Fibroblast of lung (primary cell): ENCODE results near the gene ZNF275. TPM values are rescaled to one million over a fixed set of nuclear protein-coding genes. Genes with fewer than 3 reads are reported as not detected.

Experiments used
- DNase-seq, 2 donors: peaks; one replicate each; pipeline versions ENCODE4 v3.0.0 to v3.0.0-alpha.2; 2010; ENCODE audit warnings: low read depth in 2 of 2
- H2AFZ ChIP-seq: 2 replicates; pipeline ENCODE4 v1.5.1; 2012; ENCODE audit warnings: low read length, control low read depth, inconsistent platforms
- H3K27ac ChIP-seq: 2 replicates; pipeline ENCODE4 v1.5.1; 2011; ENCODE audit warnings: low read length, control low read depth; ENCODE audit not compliant: insufficient read depth
- H3K27me3 ChIP-seq: 2 replicates; pipeline ENCODE4 v1.5.1; 2011; ENCODE audit warnings: mild to moderate bottlenecking, low read length; ENCODE audit not compliant: control insufficient read depth, insufficient read depth
- H3K36me3 ChIP-seq: 2 replicates; pipeline ENCODE4 v1.5.1; 2011; ENCODE audit warnings: low read length; ENCODE audit not compliant: control insufficient read depth, insufficient read depth
- H3K4me1 ChIP-seq: 2 replicates; pipeline ENCODE4 v1.5.1; 2011; ENCODE audit warnings: low read length; ENCODE audit not compliant: control insufficient read depth, insufficient read depth; ENCODE audit errors: extremely low read depth
- H3K4me2 ChIP-seq: 2 replicates; pipeline ENCODE4 v1.5.1; 2011; ENCODE audit warnings: low read length, control low read depth; ENCODE audit not compliant: insufficient read depth; ENCODE audit errors: extremely low read depth
- H3K4me3 ChIP-seq, 4 experiments: fragments of 200-600 bp in 1 of 4; sonication (generic) in 1 of 4; replicated peaks in 1 of 4; 2 replicates each; pipeline ENCODE4 v1.5.1; 2011 to 2016; ENCODE audit warnings: low read length in 4 of 4, low read depth in 3 of 4, mild to moderate bottlenecking in 3 of 4, control low read depth in 2 of 4, inconsistent platforms in 1 of 4, mixed read lengths in 1 of 4; ENCODE audit not compliant: insufficient read depth in 1 of 4; ENCODE audit errors: control extremely low read depth in 1 of 4
- H3K79me2 ChIP-seq: 2 replicates; pipeline ENCODE4 v1.5.1; 2012; ENCODE audit warnings: mild to moderate bottlenecking, low read length, inconsistent platforms; ENCODE audit not compliant: control insufficient read depth, insufficient read depth
- H3K9ac ChIP-seq: 2 replicates; pipeline ENCODE4 v1.5.1; 2011; ENCODE audit warnings: mild to moderate bottlenecking, low read length, control low read depth; ENCODE audit not compliant: insufficient read depth
- H3K9me3 ChIP-seq: 2 replicates; pipeline ENCODE4 v1.5.1; 2012; ENCODE audit warnings: low read depth, low read length; ENCODE audit not compliant: control insufficient read depth, insufficient read depth
- H4K20me1 ChIP-seq: 2 replicates; pipeline ENCODE4 v1.5.1; 2011; ENCODE audit warnings: low read length; ENCODE audit not compliant: control insufficient read depth, insufficient read depth; ENCODE audit errors: extremely low read depth
- CTCF ChIP-seq, 2 donors: IDR thresholded peaks in 1 of 2; conservative IDR thresholded peaks in 1 of 2; 1 replicate in 1 of 2; 2 replicates in 1 of 2; pipeline ENCODE4 v1.5.1; 2011 to 2012; ENCODE audit warnings: low read length in 2 of 2, control low read depth in 1 of 2, inconsistent platforms in 1 of 2, low read depth in 1 of 2, mild to moderate bottlenecking in 1 of 2
- EZH2 ChIP-seq: IDR thresholded peaks from 2 replicates; pipeline ENCODE4 v1.5.1; 2012; ENCODE audit warnings: low read length, control low read depth, mild to moderate bottlenecking; ENCODE audit errors: missing control alignments
- polyA plus RNA-seq, 2 donors: library from polyadenylated mRNA; depleted of rRNA in 1 of 2; stranded (reverse) in 1 of 2; unstranded in 1 of 2; fragments of >200 nt; gene quantifications; 2 replicates each; pipeline ENCODE4 v1.2.1, GENCODE V29; 2011 to 2012; ENCODE audit warnings: missing spikeins in 1 of 2
- total RNA-seq: library from RNA; depleted of rRNA; stranded (reverse); fragments of >200 nt; gene quantifications from 2 replicates; pipeline ENCODE4 v1.2.1, GENCODE V29; 2014

Gene ZNF275
- total and polyA plus RNA-seq, 2 donors (not counting 1 experiment from before 2014, with no cell fraction given) = 6.3 to 12.2 TPM

- Histone ChIP-seq H2AFZ (no peak overlapping the region), H3K9me3 (no peaks in the 10 kb centered on the region), H4K20me1 (no peaks in the 10 kb centered on the region), H3K27me3 (no peaks in the 10 kb centered on the region), H3K9ac (no peak overlapping the region), H3K36me3 (peaks cover 4% of the 10 kb centered on the region), H3K4me2 (no peak overlapping the region), H3K27ac (no peak overlapping the region), H3K4me1 (no peaks in the 10 kb centered on the region), H3K4me3 (no peak overlapping the region), H3K79me2 (no peaks in the 10 kb centered on the region)
- TF ChIP-seq EZH2 (no peak), CTCF (conservative IDR thresholded peaks at IDR 0.05 in 1 of 2, IDR thresholded peaks at IDR 0.05 in 1 of 2; ENCODE audit: low read depth in 1 of 2, low read length in 2 of 2) (no peak)
- no peak for DNase-seq
These were observed 14.5 kb downstream of the ZNF275 start for GRCh38 chrX:153348421-153348820.

- Histone ChIP-seq H3K36me3 (peaks cover 4% of the 10 kb centered on the region), H3K79me2 (no peaks in the 10 kb centered on the region), H3K4me2 (no peak overlapping the region), H3K27me3 (no peaks in the 10 kb centered on the region), H3K9me3 (no peaks in the 10 kb centered on the region), H3K4me1 (no peaks in the 10 kb centered on the region), H4K20me1 (no peaks in the 10 kb centered on the region), H3K27ac (no peak overlapping the region), H2AFZ (no peak overlapping the region), H3K9ac (no peak overlapping the region), H3K4me3 (no peak overlapping the region)
- TF ChIP-seq EZH2 (no peak), CTCF (conservative IDR thresholded peaks at IDR 0.05 in 1 of 2, IDR thresholded peaks at IDR 0.05 in 1 of 2; ENCODE audit: low read depth in 1 of 2, low read length in 2 of 2) (no peak)
- DNase-seq = no peak
These were observed 16.0 kb downstream of the ZNF275 start for GRCh38 chrX:153349952-153350351.

GRCh38 chrX:153351981-153352380, 18.0 kb downstream of the ZNF275 start:
- Histone ChIP-seq H3K27me3 (no peaks in the 10 kb centered on the region), H3K9me3 (no peaks in the 10 kb centered on the region), H3K27ac (no peak overlapping the region), H3K36me3 (peaks cover 4% of the 10 kb centered on the region), H2AFZ (no peak overlapping the region), H3K4me3 (no peak overlapping the region), H3K4me1 (no peaks in the 10 kb centered on the region), H3K79me2 (no peaks in the 10 kb centered on the region), H3K9ac (no peak overlapping the region), H4K20me1 (no peaks in the 10 kb centered on the region), H3K4me2 (no peak overlapping the region)
- no peak for DNase-seq
- TF ChIP-seq EZH2 (no peak), CTCF (conservative IDR thresholded peaks at IDR 0.05 in 1 of 2, IDR thresholded peaks at IDR 0.05 in 1 of 2; ENCODE audit: low read depth in 1 of 2, low read length in 2 of 2) (no peak)
